HG03060 (cell line): ENCODE results near the gene NPIPA1.
"Not testable (repeated sequence)": the region's sequence is repeated elsewhere in the genome, so short reads cannot be mapped to it uniquely, and the experiment has no call there.

Experiments
- ATAC-seq: cut with Tn5 transposase; IDR thresholded peaks from one replicate; pipeline ENCODE4 v1.9.1; 2021; ENCODE audit warnings: low read depth, moderate number of reproducible peaks; ENCODE audit not compliant: unreplicated experiment

Gene NPIPA1

GRCh38 chr16:14937143-14937542, at the start of gene NPIPA1:
NPIPA1 (plus strand) TSS chr16:14937443; CDS start chr16:14937443, 0 bp downstream.
- ATAC-seq: not testable (repeated sequence)

DNA sequence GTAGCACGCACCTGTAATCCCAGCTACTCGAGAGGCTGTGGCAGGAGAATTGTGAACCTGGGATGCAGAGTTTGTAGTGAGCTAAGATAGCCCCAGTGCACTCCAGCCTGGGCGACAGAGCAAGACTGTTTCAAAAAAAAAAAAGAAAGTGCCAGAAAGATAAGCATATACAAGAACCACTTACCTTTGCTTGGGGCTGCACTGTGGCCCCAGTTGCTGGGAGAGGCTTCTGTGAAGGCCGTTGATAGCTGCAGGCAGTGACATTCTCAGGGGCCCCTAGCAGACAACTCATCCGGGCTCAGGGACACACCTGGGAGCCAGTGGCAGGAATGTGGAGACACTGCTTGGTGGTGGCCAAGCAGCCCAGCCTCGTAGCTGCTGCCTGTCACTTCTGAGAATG, 45.1 kb upstream of the NPIPA1 start:
- not testable (repeated sequence) for ATAC-seq

DNA sequence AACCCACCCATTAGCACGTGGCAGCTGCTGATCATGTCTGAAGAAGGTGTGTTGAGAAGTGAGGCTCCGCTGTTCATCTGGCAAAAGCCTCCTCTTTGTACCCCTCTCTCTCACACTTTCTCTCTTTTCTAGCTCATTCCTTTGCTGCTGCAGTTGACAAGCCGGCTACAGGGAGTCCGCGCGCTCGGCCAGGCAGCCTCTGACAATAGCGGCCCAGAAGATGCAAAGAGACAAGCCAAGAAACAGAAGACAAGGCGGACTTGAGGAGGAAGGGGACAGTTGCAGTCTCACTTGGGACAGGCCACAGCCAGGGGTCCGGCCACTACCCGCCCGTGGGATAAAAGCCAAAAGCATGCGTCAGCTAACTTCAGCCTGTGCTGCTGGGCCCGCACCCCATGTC, 41.9 kb upstream of the NPIPA1 start:
- not testable (repeated sequence) for ATAC-seq

GRCh38 chr16:14896023-14896422, 41.2 kb upstream of the NPIPA1 start:
- not testable (repeated sequence) for ATAC-seq

DNA sequence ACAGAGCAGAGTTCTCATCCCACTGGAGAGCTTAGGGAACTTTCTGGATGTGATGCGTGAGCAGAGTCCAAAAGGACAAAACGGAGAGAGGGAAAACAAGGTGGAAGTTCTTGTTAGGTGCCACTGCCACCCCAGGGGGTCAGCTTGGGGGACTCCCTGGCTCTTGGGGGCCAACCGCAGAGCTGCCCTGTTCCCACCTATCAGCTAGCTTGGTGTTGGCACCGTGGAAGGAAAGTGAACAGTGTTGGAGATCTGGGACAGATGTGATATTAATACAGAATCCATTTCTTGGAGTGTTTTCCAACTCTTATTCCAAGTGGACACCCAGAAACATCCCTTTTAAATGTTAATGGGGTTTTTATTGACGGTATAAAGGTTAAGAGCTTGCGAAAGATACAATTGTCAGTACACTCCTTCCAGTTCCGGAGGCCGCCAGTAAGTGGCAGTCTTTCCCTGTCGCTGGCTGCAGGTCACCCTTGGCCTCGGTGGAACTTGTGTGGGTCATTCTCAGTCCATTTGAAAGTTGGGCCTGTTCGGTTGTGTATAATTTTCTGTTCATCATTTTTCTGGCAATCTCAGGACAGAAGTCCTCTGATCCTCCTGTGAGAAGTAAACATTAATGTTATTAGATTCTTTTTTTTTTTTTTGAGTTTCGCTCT, 40.1 kb upstream of the NPIPA1 start:
- ATAC-seq: not testable (repeated sequence)

DNA sequence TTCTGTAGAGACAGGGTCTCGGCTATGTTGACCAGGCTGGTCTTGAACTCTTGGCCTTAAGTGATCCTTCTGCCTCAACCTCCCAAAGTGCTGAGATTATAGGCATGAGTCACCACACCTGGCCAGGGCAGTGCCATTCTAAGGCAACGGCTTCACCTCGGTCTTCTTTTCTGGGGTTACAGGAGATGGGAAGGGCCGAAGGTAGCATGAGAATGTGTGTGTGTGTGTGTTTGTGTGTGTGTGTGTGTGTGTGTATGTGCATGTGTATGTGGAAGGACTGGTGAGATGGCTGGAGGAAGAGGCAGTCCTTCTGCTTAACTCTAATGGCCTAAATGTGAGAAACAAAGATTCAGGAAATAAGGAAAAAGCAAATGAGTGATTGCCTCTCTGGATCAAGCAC, 39.1 kb upstream of the NPIPA1 start:
- ATAC-seq: not testable (repeated sequence)

DNA sequence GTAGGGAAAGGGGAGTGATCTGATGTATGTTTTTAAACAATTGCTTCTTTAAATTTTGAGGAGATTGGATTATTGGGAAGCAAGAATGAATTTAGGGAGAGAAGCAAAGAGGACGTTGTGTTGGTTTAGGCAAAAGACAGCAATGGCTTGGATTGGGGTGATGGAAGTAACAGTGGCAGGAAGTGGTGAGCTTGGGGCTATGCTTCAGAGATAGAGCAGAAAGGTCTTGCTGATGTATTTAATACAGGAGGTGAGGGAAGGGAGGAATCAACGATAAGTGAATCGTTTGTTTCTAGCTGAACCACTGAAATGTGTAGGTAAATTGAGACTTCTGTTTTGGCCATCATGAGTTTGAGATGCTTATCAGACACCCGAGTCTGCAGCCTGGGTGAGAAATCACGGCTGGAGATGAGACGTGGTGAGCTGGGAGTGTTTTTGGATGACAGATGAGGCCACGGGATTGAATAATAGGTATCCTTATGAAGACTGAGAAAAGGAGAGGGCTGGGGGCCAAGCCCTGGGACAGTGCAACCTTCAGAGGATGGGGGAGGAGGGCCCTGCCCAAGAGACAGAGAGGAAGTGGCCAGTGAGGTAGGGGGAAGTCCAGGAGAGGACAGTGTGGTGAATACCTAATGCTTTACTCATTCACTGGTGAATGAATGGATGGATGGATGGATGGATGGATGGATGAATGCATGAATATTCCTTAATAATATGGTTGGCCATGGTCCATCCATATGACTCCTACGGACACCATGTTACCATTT, 33.9 kb upstream of the NPIPA1 start:
- ATAC-seq: not testable (repeated sequence)

DNA sequence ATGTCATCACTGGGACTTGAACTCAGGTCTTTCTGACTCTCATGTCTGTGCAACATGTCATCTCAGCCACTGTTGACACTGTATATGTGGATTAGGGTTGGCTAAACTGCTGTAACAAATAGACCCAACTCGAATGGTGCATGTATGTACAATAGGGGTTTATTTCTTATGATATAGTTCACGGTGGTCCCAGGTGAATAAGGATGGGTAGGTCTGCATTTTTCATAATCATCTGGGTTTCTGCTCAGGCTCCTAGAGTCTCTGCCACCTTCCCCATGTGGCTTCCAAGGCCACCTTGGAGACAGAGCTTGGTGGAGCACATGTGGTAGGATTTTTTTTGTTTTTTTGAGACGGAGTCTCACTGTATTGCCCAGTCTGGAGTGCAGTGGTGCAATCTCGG, 27.5 kb upstream of the NPIPA1 start:
- ATAC-seq: not testable (repeated sequence)

- ATAC-seq: not testable (repeated sequence)
Measured at GRCh38 chr16:14910833-14911629, 26.2 kb upstream of the NPIPA1 start.

- ATAC-seq: not testable (repeated sequence)
Measured at GRCh38 chr16:14911954-14912353, 25.3 kb upstream of the NPIPA1 start.

- not testable (repeated sequence) for ATAC-seq
Measured at GRCh38 chr16:14912588-14912987, 24.7 kb upstream of the NPIPA1 start.

DNA sequence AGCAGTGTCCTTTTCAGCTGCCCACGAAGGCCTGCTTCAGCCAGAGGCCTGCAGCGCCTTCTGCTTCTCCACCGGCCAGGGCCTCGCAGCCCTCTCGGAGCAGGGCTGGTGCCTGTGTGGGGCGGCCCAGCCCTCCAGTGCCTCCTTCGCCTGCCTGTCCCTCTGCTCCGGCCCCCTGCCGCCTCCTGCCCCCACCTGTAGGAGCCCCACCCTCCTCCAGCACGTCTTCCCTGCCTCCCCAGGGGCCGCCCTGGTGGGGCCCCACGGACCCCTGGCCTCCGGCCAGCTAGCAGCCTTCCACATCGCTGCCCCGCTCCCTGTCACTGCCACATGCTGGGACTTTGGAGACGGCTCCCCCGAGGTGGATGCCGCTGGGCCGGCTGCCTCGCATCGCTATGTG, 18.7 kb upstream of the NPIPA1 start:
- ATAC-seq: not testable (repeated sequence)

- not testable (repeated sequence) for ATAC-seq
Measured at GRCh38 chr16:14919837-14920600, 17.2 kb upstream of the NPIPA1 start.

- ATAC-seq: not testable (repeated sequence)
Measured at GRCh38 chr16:14922285-14922684, 15.0 kb upstream of the NPIPA1 start.

GRCh38 chr16:14922968-14923367, 14.3 kb upstream of the NPIPA1 start:
- not testable (repeated sequence) for ATAC-seq

- not testable (repeated sequence) for ATAC-seq
Measured at GRCh38 chr16:14923394-14924088, 13.7 kb upstream of the NPIPA1 start.

DNA sequence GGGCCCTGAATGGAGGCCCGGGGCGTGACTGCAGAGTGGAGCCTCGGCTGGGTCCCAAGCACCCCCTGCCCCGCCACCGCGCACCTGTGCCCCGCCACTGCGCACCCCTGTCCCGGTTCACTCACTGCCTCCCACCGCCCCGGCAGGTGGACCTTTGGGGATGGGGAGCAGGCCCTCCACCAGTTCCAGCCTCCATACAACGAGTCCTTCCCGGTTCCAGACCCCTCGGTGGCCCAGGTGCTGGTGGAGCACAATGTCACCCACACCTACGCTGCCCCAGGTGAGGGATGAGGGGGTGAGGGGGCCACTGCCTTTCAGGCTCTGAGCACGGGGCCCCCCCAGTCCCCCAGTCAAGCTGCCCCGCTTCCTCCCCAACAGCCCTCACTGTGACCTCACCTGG, 12.9 kb upstream of the NPIPA1 start:
- not testable (repeated sequence) for ATAC-seq

DNA sequence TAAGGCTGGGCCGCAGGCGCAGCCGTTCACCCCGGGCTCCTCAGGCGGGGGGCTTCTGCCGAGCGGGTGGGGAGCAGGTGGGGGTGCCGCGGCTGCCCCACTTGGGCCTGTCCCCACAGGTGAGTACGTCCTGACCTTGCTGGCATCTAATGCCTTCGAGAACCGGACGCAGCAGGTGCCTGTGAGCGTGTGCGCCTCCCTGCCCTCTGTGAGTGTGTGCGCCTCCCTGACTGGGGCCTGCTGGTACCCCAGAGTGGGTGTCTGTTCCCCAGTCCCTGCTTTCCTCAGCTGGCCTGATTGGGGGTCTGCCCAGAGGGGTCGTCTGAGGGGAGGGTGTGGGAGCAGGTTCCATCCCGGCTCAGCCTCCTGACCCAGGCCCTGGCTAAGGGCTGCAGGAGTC, 12.3 kb upstream of the NPIPA1 start:
- not testable (repeated sequence) for ATAC-seq

DNA sequence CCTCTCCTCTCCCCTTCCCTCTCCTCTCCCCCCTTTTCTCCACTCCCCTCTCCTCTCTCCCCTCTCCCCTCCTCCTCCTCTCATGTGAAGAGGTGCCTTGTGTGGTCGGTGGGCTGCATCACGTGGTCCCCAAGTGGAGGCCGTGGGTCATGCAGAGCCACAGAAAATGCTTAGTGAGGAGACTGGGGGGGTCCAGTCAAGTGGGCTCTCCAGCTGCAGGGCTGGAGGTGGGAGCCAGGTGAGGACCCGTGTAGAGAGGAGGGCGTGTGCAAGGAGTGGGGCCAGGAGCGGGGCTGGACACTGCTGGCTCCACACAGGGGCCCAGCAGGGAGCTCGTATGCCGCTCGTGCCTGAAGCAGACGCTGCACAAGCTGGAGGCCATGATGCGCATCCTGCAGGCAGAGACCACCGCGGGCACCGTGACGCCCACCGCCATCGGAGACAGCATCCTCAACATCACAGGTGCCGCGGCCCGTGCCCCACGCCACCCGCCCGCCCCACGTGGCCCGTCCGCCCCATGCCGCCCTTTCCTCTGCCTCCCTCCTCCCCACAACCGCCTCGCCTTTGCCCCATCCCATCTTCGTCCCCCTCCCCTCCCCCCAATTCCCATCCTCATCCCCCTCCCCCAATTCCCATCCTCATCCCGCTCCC, 9.1 kb upstream of the NPIPA1 start:
- ATAC-seq: not testable (repeated sequence)
